GM12872 (cell line): Measurements from ENCODE around the gene SGSH.

Experiments used
- CTCF ChIP-seq: IDR thresholded peaks from 3 replicates; pipeline ENCODE4 v1.5.1; 2011; ENCODE audit warnings: low read depth, mild to moderate bottlenecking, low read length, moderate library complexity; ENCODE audit not compliant: insufficient read depth

The SGSH gene

GRCh38 chr17:80228477-80228876, 8.3 kb upstream of the SGSH start:
- no peak for TF ChIP-seq CTCF

- no peak for TF ChIP-seq CTCF
Measured at GRCh38 chr17:80227666-80228065, 7.5 kb upstream of the SGSH start.

- TF ChIP-seq CTCF, result no peak
Measured at GRCh38 chr17:80227156-80227555, 7.0 kb upstream of the SGSH start.

- TF ChIP-seq CTCF, result no peak
Measured at GRCh38 chr17:80225230-80225629, 5.1 kb upstream of the SGSH start.

- no peak for TF ChIP-seq CTCF
Measured at GRCh38 chr17:80224683-80225082, 4.5 kb upstream of the SGSH start.

GRCh38 chr17:80223838-80224497, 3.8 kb upstream of the SGSH start:
- no peak for TF ChIP-seq CTCF

- TF ChIP-seq CTCF, result no peak
Measured at GRCh38 chr17:80223142-80223815, 3.1 kb upstream of the SGSH start.
